ENCODE data around the gene CUEDC1. TPM values are rescaled to one million over a fixed set of nuclear protein-coding genes. Genes with fewer than 3 reads are reported as not detected.

Gene CUEDC1
- total RNA-seq, 1 donor from 2014 or later, result 76.1 TPM

GRCh38 chr17:57943645-57944044 lies 11.6 kb downstream of the CUEDC1 start:
- H3K4me3 ChIP-seq, result no peak overlapping the region
- no peak for TF ChIP-seq CTCF (IDR thresholded peaks at IDR 0.05)
- no peak for DNase-seq (ENCODE audit: low spot score in 2 of 2)
- intact Hi-C loops (cut with DNase I), result no loop called here
- no peak overlapping the region for H3K27ac ChIP-seq
- no peaks in the 10 kb centered on the region for H3K36me3 ChIP-seq
- H3K9me3 ChIP-seq, result no peaks in the 10 kb centered on the region
- H3K4me1 ChIP-seq, result peaks cover 5 to 49% of the 10 kb centered on the region in 2 donors
- H3K27me3 ChIP-seq, result no peaks in the 10 kb centered on the region

- intact Hi-C loops (cut with DNase I), result no loop called here
- no peak for DNase-seq (ENCODE audit: low spot score in 2 of 2)
- peaks cover 5 to 44% of the 10 kb centered on the region in 2 donors for H3K4me1 ChIP-seq
- H3K9me3 ChIP-seq, result no peaks in the 10 kb centered on the region
- no peaks in the 10 kb centered on the region for H3K36me3 ChIP-seq
- peak overlapping the region in 1 of 2 donors; percentile 16 for H3K27ac ChIP-seq
- no peak overlapping the region for H3K4me3 ChIP-seq
- no peak for TF ChIP-seq CTCF (IDR thresholded peaks at IDR 0.05)
- no peaks in the 10 kb centered on the region for H3K27me3 ChIP-seq
Measured at GRCh38 chr17:57943140-57943539, 12.1 kb downstream of the CUEDC1 start.

GRCh38 chr17:57941384-57942370 lies 13.5 kb downstream of the CUEDC1 start:
- no peak for DNase-seq (ENCODE audit: low spot score in 2 of 2)
- no peak for TF ChIP-seq CTCF (IDR thresholded peaks at IDR 0.05)
- Histone ChIP-seq H3K36me3 (no peaks in the 10 kb centered on the region), H3K27me3 (no peaks in the 10 kb centered on the region), H3K9me3 (no peaks in the 10 kb centered on the region), H3K4me1 (peaks cover 0 to 34% of the 10 kb centered on the region in 2 donors), H3K4me3 (no peak overlapping the region), H3K27ac (no peak overlapping the region)
- intact Hi-C loops (cut with DNase I), result no loop called here

GRCh38 chr17:57940653-57941329 lies 14.4 kb downstream of the CUEDC1 start:
- peak overlapping the region in 1 of 2 donors; percentile 12 for H3K27ac ChIP-seq
- intact Hi-C loops (cut with DNase I), result no loop called here
- no peak overlapping the region for H3K4me3 ChIP-seq
- H3K4me1 ChIP-seq, result peaks cover 7 to 34% of the 10 kb centered on the region in 2 donors
- no peaks in the 10 kb centered on the region for H3K36me3 ChIP-seq
- no peak for TF ChIP-seq CTCF (IDR thresholded peaks at IDR 0.05)
- no peaks in the 10 kb centered on the region for H3K27me3 ChIP-seq
- no peaks in the 10 kb centered on the region for H3K9me3 ChIP-seq
- no peak for DNase-seq (ENCODE audit: low spot score in 2 of 2)

GRCh38 chr17:57940231-57940630 lies 15.0 kb downstream of the CUEDC1 start:
- no peaks in the 10 kb centered on the region for H3K27me3 ChIP-seq
- H3K36me3 ChIP-seq, result no peaks in the 10 kb centered on the region
- H3K27ac ChIP-seq, result peak overlapping the region in 1 of 2 donors; percentile 12
- H3K4me3 ChIP-seq, result no peak overlapping the region
- DNase-seq (ENCODE audit: low spot score in 2 of 2), result no peak
- no peaks in the 10 kb centered on the region for H3K9me3 ChIP-seq
- H3K4me1 ChIP-seq, result peaks cover 11 to 40% of the 10 kb centered on the region in 2 donors
- intact Hi-C loops (cut with DNase I), result no loop called here
- no peak for TF ChIP-seq CTCF (IDR thresholded peaks at IDR 0.05)
